Measurements from ENCODE around the gene SOX9. TPM values are rescaled to one million over a fixed set of nuclear protein-coding genes. Genes with fewer than 3 reads are reported as not detected.

The SOX9 gene
- total RNA-seq, 1 donor from 2014 or later = 5.4 TPM

DNA sequence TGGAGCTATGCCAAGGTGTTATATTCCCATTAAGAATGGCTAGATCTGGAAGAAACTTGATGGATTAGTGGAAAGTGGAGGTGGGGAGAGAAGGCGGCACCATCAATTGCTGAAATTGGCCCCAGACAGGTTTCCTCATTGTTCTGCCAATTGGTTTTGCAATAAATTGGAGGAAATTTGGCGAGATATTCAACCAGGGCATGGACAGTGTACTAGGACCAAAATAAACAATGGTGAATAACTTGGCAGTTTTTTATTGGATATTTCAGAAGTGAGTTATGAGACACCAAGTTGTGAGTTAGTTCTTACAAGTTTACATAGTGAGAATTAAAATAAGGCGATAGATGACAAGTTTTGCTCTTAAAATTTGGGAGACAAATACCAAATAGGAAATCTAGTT, 41.1 kb upstream of the SOX9 start:
- no peaks in the 10 kb centered on the region for H3K9me3 ChIP-seq
- no peaks in the 10 kb centered on the region for H3K36me3 ChIP-seq
- ATAC-seq (no peak), DNase-seq (no peak)
- H3K4me3 ChIP-seq = no peak overlapping the region
- no peak for TF ChIP-seq CTCF (IDR thresholded peaks at IDR 0.05)
- H3K4me1 ChIP-seq = no peaks in the 10 kb centered on the region
- H3K27ac ChIP-seq = no peak overlapping the region
- intact Hi-C loops (cut with DNase I) = no loop called here
- H3K27me3 ChIP-seq = no peaks in the 10 kb centered on the region

DNA sequence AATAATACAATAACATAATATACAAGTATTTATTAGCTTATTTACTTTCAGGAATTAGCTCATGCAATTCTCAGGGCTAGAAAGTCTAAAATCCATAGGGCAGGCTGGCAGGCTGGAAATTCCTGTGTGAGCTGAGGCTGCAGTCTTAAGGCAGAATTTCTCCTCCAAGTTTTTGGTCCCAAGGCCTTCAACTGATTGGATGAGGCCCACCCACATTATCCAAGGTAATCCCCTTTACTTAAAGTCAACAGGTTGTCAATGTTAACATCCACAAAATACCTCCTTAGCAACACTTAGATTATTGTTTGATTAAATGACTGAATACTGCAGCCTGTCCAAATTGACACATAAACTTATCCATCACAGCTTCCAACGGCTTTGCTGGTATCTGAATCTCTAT, 32.9 kb upstream of the SOX9 start:
- Histone ChIP-seq H3K4me1 (no peaks in the 10 kb centered on the region), H3K4me3 (no peak overlapping the region), H3K36me3 (no peaks in the 10 kb centered on the region), H3K27me3 (no peaks in the 10 kb centered on the region), H3K9me3 (no peaks in the 10 kb centered on the region), H3K27ac (no peak overlapping the region)
- intact Hi-C loops (cut with DNase I) = no loop called here
- no peak for DNase-seq
- no peak for ATAC-seq
- no peak for TF ChIP-seq CTCF (IDR thresholded peaks at IDR 0.05)

- DNase-seq (no peak), ATAC-seq (no peak)
- intact Hi-C loops (cut with DNase I) = no loop called here
- Histone ChIP-seq H3K27me3 (no peaks in the 10 kb centered on the region), H3K9me3 (no peaks in the 10 kb centered on the region), H3K4me3 (no peak overlapping the region), H3K27ac (no peak overlapping the region), H3K4me1 (no peaks in the 10 kb centered on the region), H3K36me3 (no peaks in the 10 kb centered on the region)
- no peak for TF ChIP-seq CTCF (IDR thresholded peaks at IDR 0.05)
Observed at GRCh38 chr17:72089453-72089987, 31.3 kb upstream of the SOX9 start.

DNA sequence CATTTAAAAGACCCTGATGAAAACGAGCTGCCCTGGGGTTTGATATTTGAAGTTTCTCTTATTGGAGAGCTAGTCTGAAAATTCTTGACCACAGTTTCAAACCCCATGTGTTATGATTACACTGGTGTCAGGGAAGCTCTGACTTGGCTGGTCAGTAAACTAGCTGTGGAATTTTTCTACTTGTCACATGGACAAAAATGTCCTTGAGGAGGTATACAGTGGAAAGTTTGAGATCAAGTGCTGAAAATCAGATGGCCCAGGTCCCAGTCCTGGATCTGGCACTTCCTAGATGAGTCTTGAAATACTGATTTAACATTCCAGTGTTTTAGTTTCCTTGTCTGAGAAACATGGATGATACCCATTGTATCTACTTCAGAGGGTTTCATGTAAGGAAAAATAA, 30.7 kb upstream of the SOX9 start:
- no peak for DNase-seq
- no peak for ATAC-seq
- no peak for TF ChIP-seq CTCF (IDR thresholded peaks at IDR 0.05)

GRCh38 chr17:72092710-72093322, 28.0 kb upstream of the SOX9 start:
- Histone ChIP-seq H3K9me3 (no peaks in the 10 kb centered on the region), H3K36me3 (no peaks in the 10 kb centered on the region), H3K4me1 (no peaks in the 10 kb centered on the region), H3K27me3 (no peaks in the 10 kb centered on the region), H3K4me3 (no peak overlapping the region), H3K27ac (no peak overlapping the region)
- no peak for TF ChIP-seq CTCF (IDR thresholded peaks at IDR 0.05)
- ATAC-seq (no peak), DNase-seq (no peak)
- intact Hi-C loops (cut with DNase I) = no loop called here

More for the DNA sequence above, 30.7 kb upstream of the SOX9 start:
- no peaks in the 10 kb centered on the region for H3K36me3 ChIP-seq
- H3K4me3 ChIP-seq = no peak overlapping the region
- no peaks in the 10 kb centered on the region for H3K4me1 ChIP-seq
- H3K27ac ChIP-seq = no peak overlapping the region
- H3K9me3 ChIP-seq = no peaks in the 10 kb centered on the region
- intact Hi-C loops (cut with DNase I) = no loop called here
- no peaks in the 10 kb centered on the region for H3K27me3 ChIP-seq

DNA sequence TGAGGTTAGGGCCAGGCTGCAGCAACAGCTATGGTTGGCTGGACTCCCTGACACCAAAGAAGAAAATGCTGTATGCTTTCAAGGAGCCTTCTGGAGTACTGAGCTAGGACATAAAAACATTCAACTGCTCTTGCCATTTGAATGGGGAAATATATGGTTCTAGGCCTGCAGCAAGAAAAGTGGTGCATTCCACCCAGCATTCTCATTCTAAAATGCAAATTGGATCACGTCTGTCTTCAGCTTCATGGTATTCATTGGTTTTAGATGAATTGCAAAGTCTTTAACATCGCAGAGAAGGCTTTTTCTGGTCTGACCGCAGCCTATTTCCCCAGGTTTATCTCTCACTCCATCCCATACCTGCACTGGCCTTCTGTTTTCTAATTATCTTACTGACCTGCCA, 27.1 kb upstream of the SOX9 start:
- Histone ChIP-seq H3K9me3 (no peaks in the 10 kb centered on the region), H3K4me3 (no peak overlapping the region), H3K27ac (no peak overlapping the region), H3K27me3 (no peaks in the 10 kb centered on the region), H3K36me3 (no peaks in the 10 kb centered on the region), H3K4me1 (no peaks in the 10 kb centered on the region)
- ATAC-seq (no peak), DNase-seq (no peak)
- intact Hi-C loops (cut with DNase I) = no loop called here
- TF ChIP-seq CTCF (IDR thresholded peaks at IDR 0.05) = no peak

All from upper lobe of right lung (tissue), 1 donor.